Measurements from ENCODE around the gene SH3PXD2A.
"Not testable (repeated sequence)": the region's sequence is repeated elsewhere in the genome, so short reads cannot be mapped to it uniquely, and the experiment has no call there.

The SH3PXD2A gene

DNA sequence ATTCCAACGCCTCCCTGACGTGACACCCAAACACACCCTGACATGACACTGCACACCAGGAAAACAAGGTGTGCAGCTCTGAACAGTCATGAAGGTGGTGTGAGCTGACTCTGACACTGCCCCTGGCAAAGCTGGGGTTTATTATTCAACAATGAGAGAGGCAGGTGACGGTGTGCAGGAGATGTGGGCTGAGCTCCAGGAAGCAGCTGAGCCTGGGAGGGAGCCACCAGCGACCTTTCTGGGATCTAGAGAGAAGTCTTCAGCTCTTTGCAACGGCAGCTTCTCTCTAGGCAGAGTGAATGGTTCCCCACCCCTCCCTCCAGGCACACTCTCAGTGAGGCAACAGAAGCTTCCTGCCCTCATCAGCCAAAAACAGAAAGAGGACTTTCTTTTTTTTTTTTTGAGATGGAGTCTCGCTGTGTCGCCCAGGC is 65.6 kb downstream of the SH3PXD2A start:
- no peak for DNase-seq

DNA sequence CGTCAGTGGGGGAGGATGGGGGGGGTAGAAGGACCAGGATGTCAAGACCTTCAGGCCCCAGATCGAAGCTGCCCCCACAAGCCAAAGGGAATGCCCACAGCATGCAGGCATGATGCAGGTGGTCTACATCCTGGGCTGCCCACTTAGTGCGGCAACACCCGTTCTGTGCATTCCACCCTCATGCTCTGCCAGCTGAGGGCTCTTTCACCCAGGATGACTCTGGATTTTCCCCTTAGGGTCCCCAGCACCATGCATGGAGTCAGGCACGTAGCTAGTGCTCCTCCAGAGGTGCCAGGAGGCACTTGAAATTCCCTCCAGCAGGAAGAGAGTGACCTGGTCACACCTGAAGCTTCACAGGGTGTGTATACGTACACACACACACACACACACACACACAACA is 66.2 kb downstream of the SH3PXD2A start:
- DNase-seq = no peak

DNA sequence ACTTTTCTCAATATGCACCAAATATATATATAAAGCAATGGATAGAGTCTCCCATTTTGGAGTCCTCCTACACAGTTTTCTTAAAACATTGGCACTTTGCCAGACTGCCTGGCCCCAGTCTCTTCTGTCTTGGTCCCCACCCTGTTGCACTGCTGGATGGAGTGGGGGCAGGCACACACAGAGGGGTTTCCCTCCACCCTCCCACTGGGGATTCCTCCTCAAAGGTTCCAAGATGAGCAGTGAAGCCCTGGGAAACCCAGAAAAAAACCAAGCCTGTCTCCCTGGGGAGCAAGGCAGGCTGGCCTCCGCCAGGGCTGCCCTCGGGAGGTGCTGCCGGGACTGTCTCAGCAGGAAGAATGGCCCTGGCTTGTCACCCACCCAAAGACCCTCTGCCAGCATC is 68.0 kb downstream of the SH3PXD2A start:
- DNase-seq = no peak

DNA sequence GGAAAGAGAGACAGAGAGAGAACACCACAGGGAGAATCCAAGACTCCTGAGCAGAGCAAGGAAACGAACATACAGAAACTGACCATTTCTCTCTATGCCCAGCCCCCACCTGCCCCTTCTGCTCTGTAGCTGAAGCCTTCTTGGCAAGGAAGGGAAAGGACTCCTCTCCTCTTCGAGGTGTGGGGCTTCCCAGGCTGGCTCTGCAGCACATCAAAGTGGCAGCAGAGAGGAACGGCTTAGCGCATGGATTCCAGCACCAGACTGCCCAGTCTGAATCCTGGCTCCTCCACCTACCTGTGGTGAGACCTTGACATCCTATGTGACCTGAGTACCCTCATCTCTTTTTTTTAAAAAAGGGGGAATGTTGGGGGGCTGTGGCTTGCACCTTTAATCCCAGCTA is 69.4 kb downstream of the SH3PXD2A start:
- DNase-seq = no peak

DNA sequence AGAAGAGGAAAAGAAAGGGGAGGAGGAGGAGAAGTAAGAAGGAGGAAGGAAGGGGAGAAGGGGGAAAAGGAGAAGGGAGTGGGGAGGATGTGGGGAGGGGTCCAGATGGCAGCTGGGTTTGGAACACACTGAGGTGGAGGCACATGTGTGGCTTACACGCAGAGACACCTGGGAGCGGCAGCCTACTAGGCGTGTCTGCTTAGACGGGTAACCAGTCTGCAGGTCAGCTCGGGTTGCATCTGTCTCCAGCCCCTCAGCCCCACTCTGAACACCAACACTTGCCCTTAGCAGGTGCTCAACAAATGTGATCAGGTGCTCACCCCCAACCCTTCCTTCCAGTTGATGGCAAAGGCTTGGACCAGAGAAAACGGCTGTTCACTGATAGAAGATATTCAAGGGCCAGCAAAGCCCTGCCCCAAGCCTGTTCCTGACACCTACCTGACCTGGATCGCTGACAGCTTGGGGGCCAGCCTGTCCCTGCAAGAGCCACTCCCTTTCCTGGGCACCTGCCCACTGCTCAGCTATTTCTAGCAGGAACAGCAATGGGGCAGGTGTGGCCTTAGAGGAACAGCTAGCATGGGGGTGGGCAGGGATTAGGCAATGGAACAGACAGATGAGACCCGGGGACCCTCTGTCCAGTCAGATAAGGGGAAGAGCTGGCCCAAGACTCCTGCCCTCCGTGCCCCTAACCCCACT is 70.5 kb downstream of the SH3PXD2A start:
- no peak for DNase-seq

DNA sequence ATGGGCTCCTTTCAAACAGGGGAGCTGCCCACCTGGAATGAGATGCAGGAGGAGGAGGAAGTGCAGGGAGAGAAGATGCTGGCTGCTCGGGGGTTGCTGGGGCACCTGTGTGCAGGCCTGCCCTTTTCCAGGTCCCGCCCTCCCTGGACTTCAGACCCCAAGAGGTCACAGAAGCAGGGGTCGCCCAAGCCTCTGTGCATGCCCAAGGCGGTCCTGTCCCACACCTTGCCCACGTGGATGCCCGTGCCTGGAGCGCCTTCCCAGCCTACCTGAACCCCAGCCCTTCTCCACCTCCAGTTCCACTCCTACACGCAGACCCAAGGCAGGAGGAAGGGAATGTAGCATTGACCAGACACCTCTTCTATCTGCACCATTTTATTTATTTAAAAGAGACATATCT is 71.3 kb downstream of the SH3PXD2A start:
- no peak for DNase-seq

DNA sequence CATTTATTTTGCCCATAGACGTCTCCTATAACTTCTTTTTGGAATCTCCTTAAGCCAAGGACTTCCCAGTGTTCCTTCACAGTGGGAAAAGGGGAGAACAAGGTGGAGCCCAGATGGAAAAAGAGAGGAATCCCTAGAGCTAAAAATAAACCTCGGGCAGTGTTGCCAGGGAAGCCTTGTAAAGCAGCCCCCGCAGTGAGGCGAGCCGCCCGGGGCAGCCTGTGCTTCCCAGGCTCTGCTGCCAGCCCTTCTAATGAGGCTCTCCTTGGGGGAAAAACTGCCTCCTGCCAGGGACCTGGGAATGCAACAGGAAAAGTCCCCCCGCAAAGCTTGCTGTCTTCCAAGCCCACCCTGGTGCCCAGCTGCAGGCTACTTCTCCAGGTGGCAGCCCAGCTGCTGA is 71.7 kb downstream of the SH3PXD2A start:
- no peak for DNase-seq

DNA sequence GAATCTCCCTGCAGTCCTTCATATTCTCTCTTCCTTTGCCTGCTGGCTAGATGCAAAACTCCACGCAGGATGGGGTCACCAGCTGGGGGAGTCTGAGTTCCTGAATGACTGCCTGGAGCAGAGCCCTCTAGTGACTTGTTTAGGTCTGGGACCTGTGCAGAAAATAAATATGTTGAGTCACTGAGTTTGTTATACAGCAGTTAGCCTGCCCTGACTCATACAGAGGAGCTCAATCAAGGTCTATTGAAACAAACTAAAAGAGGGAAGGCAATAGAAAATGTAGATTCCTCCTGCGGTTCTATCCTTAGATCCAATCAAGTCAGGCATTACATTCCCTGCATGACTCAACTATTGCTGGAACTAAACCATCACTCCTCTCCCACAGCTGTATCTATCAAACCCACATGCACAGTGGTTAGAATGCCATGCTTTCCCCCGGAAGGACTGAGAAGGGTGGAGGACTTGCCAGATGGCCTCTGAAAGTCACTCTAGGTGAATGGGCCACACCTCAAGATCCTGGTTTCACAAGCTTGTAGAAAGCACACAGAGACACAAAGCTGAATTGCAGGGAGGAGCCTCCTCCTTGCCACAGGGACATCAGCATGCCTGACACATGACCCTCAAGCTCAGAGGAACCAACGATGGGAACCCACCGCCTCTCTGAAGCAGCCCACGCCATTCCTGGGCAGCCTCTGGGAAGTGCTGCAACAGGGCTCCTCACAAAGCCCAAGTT is 73.9 kb downstream of the SH3PXD2A start:
- DNase-seq = peak; percentile 87

DNA sequence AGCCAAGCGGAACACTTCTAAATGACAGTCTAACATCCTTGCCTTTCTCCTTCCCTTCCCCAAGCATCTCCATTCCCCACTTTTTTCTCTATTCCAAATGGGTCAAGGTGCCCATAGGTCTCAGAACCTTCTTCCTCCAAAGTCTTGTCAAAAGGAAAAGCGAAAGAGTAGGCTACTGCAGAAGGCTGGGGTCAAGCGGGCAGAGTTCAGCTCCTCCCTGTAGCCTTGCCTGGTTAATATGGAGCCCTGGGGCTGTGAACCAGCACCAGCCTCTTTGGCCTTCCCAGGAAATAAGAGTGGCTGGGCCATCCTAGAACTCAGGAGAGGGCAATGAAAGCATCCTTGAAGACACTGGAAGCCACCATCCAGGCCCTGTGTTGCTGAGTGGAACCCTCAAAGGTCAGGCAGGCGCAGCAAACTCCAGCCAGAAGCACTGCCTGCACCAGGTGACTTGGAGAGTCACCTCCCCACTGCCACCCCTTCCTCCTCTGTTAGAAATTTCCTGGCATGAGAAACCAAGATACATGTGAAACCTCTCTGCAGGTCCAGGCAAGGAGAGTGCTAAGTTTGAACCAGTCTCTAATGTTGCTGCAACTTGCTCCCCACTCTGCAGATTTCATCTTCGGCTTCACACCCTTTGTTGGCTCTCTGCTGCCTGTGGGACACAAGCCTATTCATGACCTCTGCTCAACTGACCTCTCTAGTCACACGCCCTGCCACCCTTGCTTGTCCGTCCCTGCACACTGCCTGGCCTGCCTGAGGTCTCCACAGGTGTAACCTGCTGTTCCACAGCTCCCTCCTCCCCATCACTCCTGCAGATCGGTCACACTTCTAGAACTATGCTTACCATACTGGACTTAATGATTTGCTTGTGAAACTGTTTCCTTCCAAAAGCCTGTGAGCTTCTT is 74.9 kb downstream of the SH3PXD2A start:
- DNase-seq = no peak

DNA sequence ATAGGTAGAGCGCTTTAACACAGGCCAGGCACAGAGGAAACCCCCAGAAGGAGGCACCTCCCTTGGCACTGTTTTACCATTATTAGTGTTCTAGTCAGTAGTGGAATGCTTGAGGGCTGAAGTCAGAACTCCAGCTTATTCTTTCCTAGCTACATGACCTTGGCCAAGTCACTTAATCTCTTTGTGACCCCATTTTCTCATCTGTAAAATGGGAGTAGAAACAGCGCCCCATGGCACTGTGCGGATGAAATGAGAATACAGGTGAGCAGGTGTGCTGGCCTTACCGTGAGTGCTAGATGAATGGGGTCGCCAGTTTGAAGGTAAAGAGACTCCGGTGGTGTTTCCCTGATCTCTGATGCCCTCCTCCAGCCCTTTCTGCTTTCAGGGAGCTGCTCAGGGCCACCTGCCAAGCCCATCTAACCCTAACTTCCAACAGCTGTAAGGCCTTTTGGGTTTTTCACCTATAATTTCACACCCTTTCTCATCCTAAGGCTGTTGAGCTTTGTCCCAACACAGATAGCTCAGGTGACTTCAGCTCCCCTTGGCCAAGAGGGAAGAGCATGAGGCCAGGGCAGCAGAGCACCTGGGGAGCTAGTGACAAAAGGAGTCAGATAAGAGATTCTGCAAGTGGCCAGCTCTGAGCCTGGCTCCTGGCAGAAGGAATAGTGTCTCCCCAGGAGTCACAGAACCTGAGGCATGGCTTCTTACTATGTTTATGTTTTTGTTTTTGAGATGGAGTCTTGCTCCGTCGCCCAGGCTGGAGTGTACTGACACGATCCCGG is 76.8 kb downstream of the SH3PXD2A start:
- DNase-seq = no peak

DNA sequence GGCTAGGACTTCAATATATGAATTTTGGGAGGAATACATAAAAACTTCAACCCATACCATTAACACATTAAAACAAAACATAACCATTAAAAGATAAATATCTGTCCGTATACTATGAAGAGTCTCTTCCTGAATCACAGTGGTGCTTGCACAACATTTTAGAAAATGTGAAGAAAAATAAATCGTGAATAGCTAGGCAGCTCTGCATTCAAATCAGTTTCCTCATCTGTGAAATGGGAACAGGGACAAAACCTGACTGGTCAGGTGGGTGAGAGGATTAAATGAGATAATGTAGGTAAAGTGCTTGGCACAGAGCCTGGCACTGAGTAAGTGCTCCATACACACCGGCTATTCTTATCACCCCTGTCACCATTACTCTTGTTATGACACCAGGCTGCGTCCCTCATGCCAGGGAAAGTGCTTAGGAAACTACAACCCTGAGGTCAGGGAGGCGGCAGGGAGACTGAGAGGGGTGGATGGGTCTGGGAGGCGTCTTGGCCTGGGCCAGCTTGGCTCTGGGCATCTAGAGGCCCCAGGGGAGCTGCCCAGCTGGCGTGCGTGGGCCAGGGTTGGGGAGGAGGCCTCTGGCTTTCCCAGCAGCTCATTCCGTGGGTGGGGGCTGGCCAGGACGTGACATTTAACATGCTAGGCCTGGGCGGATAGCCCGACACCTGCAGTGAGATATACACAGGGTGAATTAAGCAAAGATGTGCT is 78.3 kb downstream of the SH3PXD2A start:
- DNase-seq = no peak

DNA sequence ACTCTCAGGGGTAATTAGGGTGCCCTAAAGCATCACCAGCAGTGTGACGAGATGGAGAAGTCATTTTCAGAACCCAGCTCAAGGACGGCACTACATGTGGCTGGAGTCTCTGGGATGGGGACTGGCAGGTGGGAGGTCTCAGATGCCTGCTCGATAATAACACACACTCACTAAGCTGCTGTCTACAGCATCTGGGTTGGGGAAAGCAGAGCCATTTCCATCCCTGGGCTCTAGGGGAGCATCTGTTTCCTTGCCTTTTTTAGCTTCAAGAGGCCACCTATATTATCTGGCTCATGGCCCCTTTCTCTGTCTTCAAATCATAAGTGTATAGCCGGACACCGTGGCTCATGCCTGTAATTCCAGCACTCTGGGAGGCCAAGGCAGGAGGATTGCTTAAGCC is 79.6 kb downstream of the SH3PXD2A start:
- no peak for DNase-seq

DNA sequence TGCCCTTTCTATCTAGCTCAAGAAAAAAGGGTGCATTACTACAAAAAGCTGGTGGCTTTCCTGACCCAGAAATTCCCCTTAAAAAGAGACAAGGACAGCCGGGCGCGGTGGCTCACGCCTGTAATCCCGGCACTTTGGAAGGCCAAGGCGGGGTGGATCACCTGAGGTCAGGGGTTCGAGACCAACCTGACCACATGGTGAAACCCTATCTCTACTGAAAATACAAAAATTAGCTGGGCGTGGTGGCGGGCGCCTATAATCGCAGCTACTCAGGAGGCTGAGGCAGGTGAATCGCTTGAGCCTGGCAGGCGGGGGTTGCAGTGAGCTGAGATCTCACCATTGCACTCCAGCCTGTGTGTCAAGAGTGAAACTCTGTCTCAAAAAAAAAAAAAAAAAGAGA is 82.5 kb downstream of the SH3PXD2A start:
- not testable (repeated sequence) for DNase-seq

DNA sequence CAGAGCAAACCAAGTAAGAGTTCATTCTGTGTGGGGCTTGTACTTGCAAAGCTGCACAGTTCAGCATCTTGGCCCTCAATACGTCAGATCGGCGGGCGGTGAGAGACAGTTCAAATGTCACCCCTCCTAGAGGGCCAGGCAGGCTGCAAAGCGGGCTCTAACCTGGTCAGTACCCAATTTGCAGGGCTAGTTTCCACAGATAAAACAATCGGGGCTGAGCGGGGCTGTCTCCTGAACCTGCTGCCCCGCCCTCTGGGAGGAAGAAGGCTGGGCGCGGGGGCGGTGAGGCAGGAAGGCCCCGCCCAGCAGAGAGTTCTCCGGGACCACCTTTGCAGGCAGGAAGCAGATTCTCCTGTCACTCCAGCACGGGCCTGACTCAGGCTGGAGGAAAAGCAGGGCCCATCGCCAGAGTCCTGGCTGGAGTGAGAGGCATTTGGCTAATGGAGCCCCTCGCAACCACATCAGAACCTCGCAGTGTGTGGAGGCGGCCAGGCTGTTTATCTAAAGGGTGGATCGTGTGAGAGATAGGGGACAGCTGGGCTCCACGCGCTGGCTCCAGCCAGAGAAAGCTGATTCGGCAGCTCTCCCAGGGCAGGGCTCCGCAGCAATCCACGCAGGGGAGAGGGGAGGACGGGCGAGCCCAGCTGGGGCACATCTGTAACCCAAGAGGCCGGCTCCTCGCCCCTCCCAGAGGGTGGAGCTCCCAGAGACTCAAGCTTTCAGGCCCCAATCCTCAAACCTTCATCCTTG is 83.1 kb downstream of the SH3PXD2A start:
- DNase-seq = peak; percentile 88

DNA sequence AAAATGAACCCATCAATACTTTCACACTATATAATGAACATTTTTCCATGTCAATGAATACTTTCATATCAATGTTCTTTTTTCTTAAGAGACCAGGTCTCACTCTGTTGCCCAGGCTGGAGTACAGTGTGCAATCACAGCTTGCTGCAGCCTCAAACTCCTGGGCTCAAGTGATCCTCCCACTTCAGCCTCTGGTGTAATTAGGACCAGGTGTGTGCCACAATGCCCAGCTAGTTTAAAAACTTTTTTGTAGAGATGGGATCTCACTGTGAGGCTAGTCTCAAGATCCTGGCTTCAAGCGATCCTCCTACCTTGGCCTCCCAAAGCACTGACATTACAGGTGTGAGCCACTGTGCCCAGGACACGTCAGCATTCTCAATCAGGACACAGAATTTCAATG is 85.2 kb downstream of the SH3PXD2A start:
- no peak for DNase-seq

DNA sequence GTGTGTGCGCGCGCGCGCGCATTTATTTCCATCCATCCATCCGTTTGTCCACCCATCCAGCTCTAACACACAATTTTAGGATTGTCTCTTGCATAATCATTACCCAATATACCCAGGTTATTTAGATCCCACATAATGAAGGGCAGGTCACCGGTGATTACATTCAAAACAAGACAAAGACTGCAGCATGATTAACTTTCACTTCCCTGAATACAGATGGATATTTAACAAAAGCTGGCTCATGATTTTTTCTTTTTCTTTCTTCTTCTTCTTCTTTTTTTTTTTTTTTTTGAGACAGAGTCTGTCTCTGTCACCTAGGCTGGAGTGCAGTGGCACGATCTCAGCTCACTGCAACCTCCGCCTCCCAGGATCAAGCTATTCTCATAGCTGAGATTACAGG is 86.2 kb downstream of the SH3PXD2A start:
- DNase-seq = no peak

DNA sequence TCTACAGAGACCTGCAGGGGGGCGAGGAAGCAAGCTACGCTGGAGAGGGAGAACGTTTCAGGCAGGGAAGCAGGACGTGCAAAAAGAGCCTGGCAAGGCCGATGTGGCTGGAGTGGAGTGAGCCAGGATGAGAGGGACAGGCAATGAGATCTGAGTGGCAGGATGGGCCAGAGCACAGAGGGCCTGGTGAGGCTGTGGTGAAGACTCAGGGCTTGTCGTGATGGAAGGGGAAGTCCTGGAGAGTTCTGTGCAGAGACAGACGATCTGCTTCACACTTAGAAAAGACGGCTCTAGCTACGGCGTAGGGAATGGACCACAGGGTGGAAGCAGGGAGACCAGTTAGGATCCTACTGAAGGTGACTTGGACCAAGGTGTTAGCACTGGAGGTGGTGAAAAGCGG is 87.0 kb downstream of the SH3PXD2A start:
- DNase-seq = no peak

DNA sequence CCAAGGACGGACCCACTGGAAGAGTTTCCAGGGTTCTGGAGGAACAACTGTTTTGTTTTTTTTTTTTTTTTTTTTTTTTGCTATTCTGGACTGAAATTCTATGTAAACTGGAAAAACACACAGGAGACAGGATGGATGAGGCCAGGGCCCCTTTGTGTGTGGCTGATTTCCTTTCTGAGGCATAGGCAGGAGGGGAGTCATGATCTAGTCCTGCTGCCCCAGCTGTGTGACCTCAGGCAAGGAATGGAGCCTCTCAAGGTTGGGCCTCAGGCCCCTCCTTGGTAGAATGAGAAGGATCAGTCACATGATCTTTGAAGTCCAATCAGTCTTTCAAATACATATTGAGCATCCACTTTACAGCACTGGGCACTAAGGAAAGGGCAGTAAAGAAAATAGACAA is 87.6 kb downstream of the SH3PXD2A start:
- DNase-seq = no peak

DNA sequence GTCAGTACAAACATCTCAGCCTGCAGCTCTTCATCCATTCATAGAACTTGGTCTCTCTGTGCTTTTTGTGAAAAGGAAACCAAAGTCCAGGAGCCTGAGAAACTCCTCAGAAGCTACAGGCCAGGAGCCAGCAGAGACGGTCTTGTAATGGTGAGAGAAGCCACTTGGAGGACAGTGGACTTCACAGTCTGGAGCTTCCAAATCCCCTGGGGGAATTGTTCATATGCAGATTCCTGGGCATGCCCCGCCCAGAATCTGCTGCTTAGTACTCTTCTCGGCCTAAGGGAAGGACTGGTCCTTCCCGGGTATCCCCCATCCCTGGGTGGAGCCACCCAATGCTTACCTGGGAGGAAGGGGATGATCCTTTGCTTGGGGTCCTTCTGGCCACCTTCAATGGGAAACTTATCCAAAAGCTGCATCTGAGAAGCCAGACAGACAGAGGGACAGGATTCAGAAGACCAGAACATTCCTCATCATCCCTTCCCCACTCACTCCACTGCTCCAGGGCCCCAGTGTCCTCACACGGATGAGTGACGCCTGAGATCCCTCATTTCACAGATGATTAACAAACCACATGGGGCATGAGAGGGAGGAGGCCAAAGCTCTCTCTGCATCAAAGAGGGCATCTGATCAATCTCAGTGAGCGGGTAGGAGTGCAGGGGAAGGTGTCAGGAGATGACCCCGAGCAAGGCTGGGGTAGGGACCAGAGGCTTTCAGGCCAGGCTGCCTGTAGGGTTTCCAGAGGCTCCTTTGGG is 88.4 kb downstream of the SH3PXD2A start:
- no peak for DNase-seq

DNA sequence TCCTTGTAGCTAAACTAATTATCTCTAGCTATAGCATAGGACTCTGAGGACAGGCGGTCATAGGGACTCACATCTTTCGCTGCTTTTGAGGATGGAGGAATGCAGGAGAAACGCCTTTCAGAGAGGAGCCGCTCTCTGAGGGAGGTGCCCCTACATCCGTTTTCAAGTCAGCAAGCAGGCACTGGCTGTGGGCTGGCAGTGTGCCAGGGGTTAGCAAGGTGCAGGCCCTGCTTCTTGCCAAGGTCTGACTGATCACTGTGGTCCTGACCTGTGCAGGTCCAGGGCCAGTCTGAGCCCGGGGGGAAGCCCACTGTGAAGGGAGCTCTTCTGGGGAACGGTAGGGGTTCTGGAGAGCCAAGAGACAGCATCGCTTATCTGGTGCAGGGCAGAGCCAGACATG is 89.4 kb downstream of the SH3PXD2A start:
- no peak for DNase-seq

DNA sequence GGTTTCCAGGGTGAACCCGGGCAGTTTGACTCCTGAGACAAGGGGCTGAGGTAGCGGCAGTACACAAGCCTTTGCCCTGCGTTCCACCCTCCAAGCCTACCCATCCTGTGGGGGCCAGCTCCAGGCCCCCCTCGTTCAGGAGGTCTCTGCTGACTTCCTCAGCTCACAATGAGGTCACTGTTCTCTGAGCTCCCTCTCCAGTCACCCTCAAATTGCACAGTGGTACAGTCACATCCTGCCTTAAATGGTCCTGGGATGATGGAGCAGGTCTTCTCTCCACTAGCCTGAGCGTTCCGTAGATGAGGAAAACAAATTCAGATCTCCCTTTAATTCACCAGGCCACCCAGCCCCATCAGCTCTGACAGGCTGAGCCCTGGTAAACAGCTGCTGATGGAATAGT is 90.2 kb downstream of the SH3PXD2A start:
- DNase-seq = peak; percentile 71
